22Rv1 (cell line): ENCODE data around the gene SLC31A1.

Source experiments
- CTCF ChIP-seq: fragments of 450-650 bp; IDR thresholded peaks from 2 replicates; pipeline ENCODE4 v1.5.1; 2017; ENCODE audit warnings: mild to moderate bottlenecking
- ZFX ChIP-seq: fragments of 450-650 bp; IDR thresholded peaks from 2 replicates; pipeline ENCODE4 v1.6.1; 2017; ENCODE audit warnings: antibody characterized with exemption, borderline replicate concordance

GRCh38 chr9:113221003-113221799 is at the start of gene SLC31A1, which contains the start of gene FKBP15:
- no peak for TF ChIP-seq CTCF
- TF ChIP-seq ZFX: no peak
